OCI-LY7 (cell line): ENCODE data around the gene SPINK4.

Experiments
- CTCF ChIP-seq: fragments of 200-600 bp; sonication (generic); conservative IDR thresholded peaks from 2 replicates; pipeline ENCODE4 v1.5.1; 2014; ENCODE audit warnings: mild to moderate bottlenecking, antibody characterized with exemption, low read length, moderate library complexity, mixed read lengths
- EZH2phosphoT487 ChIP-seq: fragments of 200-600 bp; sonication (generic); IDR thresholded peaks from 2 replicates; pipeline ENCODE4 v1.6.1; 2018; ENCODE audit warnings: low read depth, borderline replicate concordance, mild to moderate bottlenecking, mixed run types, antibody characterized with exemption, low read length, moderate library complexity, mixed read lengths

GRCh38 chr9:33265211-33265865 lies 25.4 kb downstream of the SPINK4 start:
- TF ChIP-seq CTCF (no peak), EZH2phosphoT487 (no peak)
